ENCODE data around the gene HOXD8.

Gene HOXD8

DNA sequence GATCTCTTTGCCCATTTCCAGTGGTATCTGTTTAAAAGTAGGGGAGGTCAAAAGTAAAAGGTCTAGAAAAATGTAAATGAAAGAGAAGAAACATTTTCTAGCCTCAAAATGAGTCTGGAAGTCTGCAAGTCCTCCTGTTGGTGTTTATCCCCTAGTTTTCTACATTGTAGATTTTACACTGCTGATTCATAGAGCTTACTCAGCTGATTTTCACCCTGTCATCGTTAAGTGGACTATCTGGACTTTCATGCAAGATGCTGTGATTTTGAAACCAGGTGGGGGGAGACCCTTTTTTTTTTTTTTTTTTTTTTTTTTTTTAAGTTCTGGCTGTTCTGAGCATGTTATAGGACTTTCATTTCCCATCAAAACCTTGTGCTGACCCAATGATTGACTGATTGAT, 37.9 kb downstream of the HOXD8 start:
- Histone ChIP-seq H3K4me1 (peaks cover 13% of the 10 kb centered on the region), H3K27me3 (ENCODE audit: low read depth) (no peaks in the 10 kb centered on the region), H3K4me3 (no peak overlapping the region), H3K36me3 (replicated peaks) (no peaks in the 10 kb centered on the region), H3K9me3 (no peaks in the 10 kb centered on the region)
- DNase-seq (ENCODE audit: low spot score in 2 of 2) = no peak
- in situ Hi-C loops (cut with MboI; ENCODE audit: low sequenced_read_pairs) = no loop called here

DNA sequence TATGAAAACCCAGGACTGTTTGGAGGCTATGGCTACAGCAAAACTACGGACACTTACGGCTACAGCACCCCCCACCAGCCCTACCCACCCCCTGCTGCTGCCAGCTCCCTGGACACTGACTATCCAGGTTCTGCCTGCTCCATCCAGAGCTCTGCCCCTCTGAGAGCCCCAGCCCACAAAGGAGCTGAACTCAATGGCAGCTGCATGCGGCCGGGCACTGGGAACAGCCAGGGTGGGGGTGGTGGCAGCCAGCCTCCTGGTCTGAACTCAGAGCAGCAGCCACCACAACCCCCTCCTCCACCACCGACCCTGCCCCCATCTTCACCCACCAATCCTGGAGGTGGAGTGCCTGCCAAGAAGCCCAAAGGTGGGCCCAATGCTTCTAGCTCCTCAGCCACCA, 39.7 kb downstream of the HOXD8 start:
- in situ Hi-C loops (cut with MboI; ENCODE audit: low sequenced_read_pairs) = no loop called here
- Histone ChIP-seq H3K27me3 (ENCODE audit: low read depth) (no peaks in the 10 kb centered on the region), H3K4me1 (peaks cover 13% of the 10 kb centered on the region), H3K9me3 (no peaks in the 10 kb centered on the region), H3K36me3 (replicated peaks) (no peaks in the 10 kb centered on the region), H3K4me3 (no peak overlapping the region)
- DNase-seq (ENCODE audit: low spot score in 2 of 2) = no peak

DNA sequence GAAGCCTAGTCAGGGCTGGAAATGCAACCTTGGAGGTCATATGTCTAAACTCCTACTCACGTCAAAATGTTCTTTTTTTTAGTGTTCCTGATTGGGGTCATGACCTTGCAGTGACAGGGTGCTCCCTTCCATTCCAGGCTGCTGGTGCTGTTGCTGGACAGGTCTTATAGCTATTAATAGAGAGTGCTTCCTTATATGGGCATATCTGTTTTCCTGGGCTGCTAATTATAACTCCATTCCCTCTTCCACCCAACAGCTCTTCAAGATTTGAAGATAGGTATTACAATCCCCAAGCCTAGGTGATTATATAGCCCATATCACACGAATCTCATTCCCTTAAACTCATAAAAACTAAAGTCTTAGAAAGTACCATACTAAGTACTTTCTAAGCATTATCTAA, 40.2 kb downstream of the HOXD8 start:
- H3K9me3 ChIP-seq = no peaks in the 10 kb centered on the region
- H3K27me3 ChIP-seq (ENCODE audit: low read depth) = no peaks in the 10 kb centered on the region
- H3K36me3 ChIP-seq (replicated peaks) = no peaks in the 10 kb centered on the region
- no peak for DNase-seq (ENCODE audit: low spot score in 2 of 2)
- no peak overlapping the region for H3K4me3 ChIP-seq
- in situ Hi-C loops (cut with MboI; ENCODE audit: low sequenced_read_pairs) = no loop called here
- H3K4me1 ChIP-seq = peaks cover 9% of the 10 kb centered on the region

DNA sequence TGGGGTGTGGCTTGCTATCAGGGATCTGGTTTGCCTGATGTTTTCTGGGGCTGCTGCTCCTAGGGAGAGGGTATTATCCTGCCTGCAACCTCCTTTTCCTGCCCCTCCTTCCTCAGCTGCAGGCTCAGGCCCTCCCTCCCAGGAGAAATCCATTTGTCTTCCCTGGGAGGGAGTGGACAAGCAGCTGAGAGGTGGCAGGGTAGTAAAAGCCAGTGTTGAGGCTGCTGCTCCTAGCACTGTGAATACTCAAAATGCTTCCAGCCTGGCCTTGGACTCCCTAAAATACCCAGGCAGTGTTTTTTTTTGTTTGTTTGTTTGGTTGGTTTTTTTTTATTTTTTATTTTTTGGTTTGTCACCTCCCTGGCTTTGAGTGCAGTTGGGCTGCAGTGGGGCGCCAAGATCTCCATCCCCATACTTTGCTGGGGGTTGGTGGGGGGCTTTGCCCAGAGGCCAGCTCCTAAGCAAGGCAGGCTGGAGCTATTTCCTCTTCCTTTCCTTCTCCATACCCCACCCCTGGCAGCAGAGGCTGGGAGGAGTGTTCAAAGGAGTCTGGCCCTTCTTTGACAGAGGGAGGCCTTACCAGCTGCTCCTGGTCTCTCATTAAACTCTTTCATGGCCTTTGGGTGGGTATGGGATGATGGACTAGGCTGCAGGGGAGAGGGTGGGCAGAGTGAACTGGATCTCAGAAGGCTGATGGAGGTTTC, 41.2 kb downstream of the HOXD8 start:
- H3K27me3 ChIP-seq (ENCODE audit: low read depth) = no peaks in the 10 kb centered on the region
- H3K4me1 ChIP-seq = no peaks in the 10 kb centered on the region; the same call in 1 of the 2 replicates
- no peaks in the 10 kb centered on the region for H3K9me3 ChIP-seq
- H3K36me3 ChIP-seq (replicated peaks) = no peaks in the 10 kb centered on the region
- in situ Hi-C loops (cut with MboI; ENCODE audit: low sequenced_read_pairs) = no loop called here
- DNase-seq (ENCODE audit: low spot score in 2 of 2) = no peak
- H3K4me3 ChIP-seq = no peak overlapping the region

DNA sequence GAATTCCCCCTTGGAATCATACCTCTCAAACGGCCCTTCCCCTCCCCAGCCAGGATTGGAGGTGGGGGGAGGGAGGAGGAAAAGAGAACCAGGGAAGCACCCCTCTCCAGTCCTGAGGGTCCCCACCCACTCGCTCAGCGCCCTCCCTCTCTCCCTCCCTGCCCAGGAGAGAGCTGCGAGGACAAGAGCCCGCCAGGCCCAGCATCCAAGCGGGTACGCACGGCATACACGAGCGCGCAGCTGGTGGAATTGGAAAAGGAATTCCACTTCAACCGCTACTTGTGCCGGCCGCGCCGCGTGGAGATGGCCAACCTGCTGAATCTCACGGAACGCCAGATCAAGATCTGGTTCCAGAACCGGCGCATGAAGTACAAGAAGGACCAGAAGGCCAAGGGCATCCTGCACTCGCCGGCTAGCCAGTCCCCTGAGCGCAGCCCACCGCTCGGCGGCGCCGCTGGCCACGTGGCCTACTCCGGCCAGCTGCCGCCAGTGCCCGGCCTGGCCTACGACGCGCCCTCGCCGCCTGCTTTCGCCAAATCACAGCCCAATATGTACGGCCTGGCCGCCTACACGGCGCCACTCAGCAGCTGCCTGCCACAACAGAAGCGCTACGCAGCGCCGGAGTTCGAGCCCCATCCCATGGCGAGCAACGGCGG, 42.0 kb downstream of the HOXD8 start:
- Histone ChIP-seq H3K36me3 (replicated peaks) (no peaks in the 10 kb centered on the region), H3K4me1 (0 out of 2 replicates have a peak, but pooled peaks cover 2% of the 10 kb centered on the region), H3K27me3 (ENCODE audit: low read depth) (no peaks in the 10 kb centered on the region), H3K4me3 (no peak overlapping the region), H3K9me3 (no peaks in the 10 kb centered on the region)
- DNase-seq (ENCODE audit: low spot score in 2 of 2) = no peak
- in situ Hi-C loops (cut with MboI; ENCODE audit: low sequenced_read_pairs) = no loop called here

DNA sequence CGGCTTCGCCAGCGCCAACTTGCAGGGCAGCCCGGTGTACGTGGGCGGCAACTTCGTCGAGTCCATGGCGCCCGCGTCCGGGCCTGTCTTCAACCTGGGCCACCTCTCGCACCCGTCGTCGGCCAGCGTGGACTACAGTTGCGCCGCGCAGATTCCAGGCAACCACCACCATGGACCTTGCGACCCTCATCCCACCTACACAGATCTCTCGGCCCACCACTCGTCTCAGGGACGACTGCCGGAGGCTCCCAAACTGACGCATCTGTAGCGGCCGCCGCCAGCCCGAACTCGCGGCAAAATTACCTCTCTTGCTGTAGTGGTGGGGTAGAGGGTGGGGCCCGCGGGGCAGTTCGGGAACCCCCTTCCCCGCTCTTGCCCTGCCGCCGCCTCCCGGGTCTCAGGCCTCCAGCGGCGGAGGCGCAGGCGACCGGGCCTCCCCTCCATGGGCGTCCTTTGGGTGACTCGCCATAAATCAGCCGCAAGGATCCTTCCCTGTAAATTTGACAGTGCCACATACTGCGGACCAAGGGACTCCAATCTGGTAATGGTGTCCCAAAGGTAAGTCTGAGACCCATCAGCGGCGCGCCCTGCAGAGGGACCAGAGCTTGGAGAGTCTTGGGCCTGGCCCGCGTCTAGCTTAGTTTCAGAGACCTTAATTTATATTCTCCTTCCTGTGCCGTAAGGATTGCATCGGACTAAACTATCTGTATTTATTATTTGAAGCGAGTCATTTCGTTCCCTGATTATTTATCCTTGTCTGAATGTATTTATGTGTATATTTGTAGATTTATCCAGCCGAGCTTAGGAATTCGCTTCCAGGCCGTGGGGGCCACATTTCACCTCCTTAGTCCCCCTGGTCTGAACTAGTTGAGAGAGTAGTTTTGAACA, 42.7 kb downstream of the HOXD8 start:
- Histone ChIP-seq H3K27me3 (ENCODE audit: low read depth) (no peaks in the 10 kb centered on the region), H3K36me3 (replicated peaks) (no peaks in the 10 kb centered on the region), H3K4me1 (0 out of 2 replicates have a peak, but pooled peaks cover 2% of the 10 kb centered on the region), H3K9me3 (no peaks in the 10 kb centered on the region), H3K4me3 (no peak overlapping the region)
- no peak for DNase-seq (ENCODE audit: low spot score in 2 of 2)
- in situ Hi-C loops (cut with MboI; ENCODE audit: low sequenced_read_pairs) = no loop called here

DNA sequence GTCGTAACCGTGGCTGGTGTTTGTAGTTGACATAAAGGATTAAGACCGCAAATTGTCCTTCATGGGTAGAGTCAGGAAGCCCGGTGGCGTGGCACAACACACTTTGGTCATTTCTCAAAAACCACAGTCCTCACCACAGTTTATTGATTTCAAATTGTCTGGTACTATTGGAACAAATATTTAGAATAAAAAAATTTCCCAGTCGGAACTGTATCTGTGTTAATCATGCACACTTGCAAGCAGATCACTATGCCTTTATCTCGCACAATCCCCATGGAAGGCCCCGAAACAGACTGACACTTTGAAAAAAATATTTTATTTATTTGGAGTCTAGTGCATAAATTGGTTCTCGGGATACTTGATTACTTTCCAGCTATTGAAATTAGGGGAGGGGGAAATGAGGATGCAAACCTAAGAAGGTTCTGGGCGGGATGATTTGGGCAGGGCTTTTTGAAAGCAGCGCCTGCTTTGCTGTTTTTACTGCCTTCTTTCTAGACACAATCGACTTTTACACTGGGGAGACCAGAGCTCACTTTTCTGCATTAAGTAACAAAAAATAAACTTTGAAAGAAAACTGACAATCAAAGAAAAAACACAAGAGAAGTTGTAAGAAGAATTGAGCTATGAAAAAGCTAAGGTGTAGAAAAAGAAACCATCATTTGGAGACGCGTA, 43.5 kb downstream of the HOXD8 start:
- no peak for DNase-seq (ENCODE audit: low spot score in 2 of 2)
- in situ Hi-C loops (cut with MboI; ENCODE audit: low sequenced_read_pairs) = no loop called here
- Histone ChIP-seq H3K9me3 (no peaks in the 10 kb centered on the region), H3K36me3 (replicated peaks) (no peaks in the 10 kb centered on the region), H3K27me3 (ENCODE audit: low read depth) (no peaks in the 10 kb centered on the region), H3K4me1 (peaks cover 6% of the 10 kb centered on the region), H3K4me3 (no peak overlapping the region)

DNA sequence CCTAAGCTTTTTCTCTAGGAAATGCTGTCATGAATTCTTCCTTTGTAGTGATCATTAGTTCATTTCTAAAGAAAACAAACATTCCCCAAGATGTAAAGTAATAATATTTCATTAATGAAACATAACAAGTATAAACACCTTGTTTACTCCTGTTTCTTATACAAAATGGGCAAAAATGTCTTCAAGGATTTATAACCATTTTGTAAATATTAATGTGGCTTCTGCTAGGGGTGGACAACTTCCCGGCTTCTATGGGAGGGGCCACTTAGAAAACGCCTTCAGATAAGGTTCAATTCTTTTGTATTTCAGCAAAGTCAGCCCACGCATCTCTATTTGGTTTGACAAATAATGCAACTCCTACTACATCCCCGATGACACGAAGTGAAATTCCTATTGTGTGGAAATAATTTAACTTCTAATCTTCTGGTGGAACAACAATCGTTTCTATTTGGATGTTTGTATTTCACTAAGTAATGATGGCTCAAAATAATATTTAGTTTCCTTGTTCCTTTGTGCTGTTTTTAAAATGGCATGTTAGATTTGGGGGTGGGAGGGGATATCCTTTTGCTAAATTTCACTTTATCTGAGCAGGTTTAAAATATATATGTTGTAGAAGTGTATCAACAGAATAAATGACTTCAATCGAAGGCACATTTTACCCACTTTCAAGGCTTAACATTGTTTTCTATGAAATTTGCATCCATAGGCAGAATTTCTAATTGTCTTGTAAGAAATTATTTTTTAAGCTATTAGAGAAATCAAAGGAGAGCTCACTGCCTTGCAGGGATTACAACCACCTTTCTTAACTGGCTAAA, 44.3 kb downstream of the HOXD8 start:
- Histone ChIP-seq H3K9me3 (no peaks in the 10 kb centered on the region), H3K4me1 (peaks cover 11% of the 10 kb centered on the region), H3K27me3 (ENCODE audit: low read depth) (peaks cover 1% of the 10 kb centered on the region; the same call in 1 of the 2 replicates), H3K36me3 (replicated peaks) (no peaks in the 10 kb centered on the region), H3K4me3 (no peak overlapping the region)
- in situ Hi-C loops (cut with MboI; ENCODE audit: low sequenced_read_pairs) = no loop called here
- DNase-seq (ENCODE audit: low spot score in 2 of 2) = no peak

DNA sequence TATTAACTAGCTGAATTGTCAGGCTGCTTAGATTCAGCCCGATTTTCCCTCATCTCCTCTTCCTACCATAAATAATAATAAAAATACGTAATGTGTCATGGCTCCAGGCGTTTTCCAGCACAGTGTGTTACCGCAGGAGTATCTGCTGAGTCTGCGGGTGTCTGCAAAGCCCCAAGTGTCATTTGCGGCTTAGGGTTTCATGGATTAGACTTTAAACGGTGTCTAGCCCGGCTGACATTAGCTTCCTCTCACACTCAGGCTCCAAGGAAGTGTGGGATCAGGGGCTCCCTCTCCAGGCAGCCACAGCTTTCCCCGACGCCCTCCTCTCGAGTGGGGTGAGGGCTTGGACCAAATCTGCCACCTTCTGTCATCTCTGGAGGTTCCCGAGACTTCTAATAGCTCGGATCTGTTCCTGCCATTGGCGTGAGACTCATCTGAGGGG, 44.9 kb downstream of the HOXD8 start:
- H3K4me1 ChIP-seq = peaks cover 13% of the 10 kb centered on the region
- H3K36me3 ChIP-seq (replicated peaks) = no peaks in the 10 kb centered on the region
- DNase-seq (ENCODE audit: low spot score in 2 of 2) = no peak
- in situ Hi-C loops (cut with MboI; ENCODE audit: low sequenced_read_pairs) = no loop called here
- H3K27me3 ChIP-seq (ENCODE audit: low read depth) = peaks cover 6% of the 10 kb centered on the region; the same call in 1 of the 2 replicates
- H3K4me3 ChIP-seq = no peak overlapping the region
- H3K9me3 ChIP-seq = no peaks in the 10 kb centered on the region

DNA sequence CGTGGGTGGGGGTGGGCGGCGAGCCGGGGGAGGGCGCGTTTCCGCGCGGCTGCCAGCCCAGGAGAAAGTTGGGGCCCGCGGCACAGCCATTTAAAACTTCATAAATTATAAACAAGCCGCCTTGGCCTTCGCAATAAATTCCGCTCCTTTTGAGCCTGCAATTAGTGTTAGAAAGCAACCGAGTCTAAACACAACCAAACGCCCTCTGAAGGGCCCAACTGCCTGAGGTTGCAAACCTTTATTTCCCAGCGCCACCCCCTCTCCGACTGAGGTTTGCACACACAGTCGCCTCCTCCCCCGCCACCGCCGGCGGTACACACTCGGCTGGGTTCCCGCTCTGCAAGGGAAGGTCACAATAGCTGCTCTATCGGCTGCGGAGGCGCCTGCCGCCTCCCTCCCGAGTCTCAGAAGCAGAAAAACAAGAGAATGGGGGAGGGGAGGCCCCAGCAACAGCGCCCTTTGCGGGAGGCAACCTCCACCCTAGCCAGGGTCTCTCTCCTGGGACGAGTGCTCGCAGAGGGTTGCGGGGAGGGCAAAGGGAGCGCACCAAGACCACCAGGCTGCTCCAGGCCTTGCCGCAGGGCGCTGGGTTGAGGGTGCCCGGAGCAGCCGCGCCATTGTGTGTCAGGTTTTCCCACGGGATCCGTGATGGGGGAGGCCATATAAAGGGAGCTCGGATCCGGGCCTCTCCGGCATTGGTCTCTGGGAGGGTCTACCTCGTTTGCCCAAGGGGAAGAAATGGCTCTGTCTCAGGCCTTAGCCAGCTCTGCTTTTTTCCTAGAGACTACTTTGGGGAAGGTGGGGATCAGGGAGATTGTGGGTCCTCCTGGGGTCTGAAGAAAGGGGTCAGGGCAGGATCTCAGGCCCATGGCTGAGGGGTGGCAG, 45.6 kb downstream of the HOXD8 start:
- H3K4me1 ChIP-seq = peaks cover 13% of the 10 kb centered on the region
- DNase-seq (ENCODE audit: low spot score in 2 of 2) = peak in 1 of 2 experiments; percentile 32
- H3K4me3 ChIP-seq = no peak overlapping the region
- no peaks in the 10 kb centered on the region for H3K9me3 ChIP-seq
- peaks cover 12% of the 10 kb centered on the region for H3K27me3 ChIP-seq (ENCODE audit: low read depth)
- H3K36me3 ChIP-seq (replicated peaks) = no peaks in the 10 kb centered on the region
- in situ Hi-C loops (cut with MboI; ENCODE audit: low sequenced_read_pairs) = no loop called here

DNA sequence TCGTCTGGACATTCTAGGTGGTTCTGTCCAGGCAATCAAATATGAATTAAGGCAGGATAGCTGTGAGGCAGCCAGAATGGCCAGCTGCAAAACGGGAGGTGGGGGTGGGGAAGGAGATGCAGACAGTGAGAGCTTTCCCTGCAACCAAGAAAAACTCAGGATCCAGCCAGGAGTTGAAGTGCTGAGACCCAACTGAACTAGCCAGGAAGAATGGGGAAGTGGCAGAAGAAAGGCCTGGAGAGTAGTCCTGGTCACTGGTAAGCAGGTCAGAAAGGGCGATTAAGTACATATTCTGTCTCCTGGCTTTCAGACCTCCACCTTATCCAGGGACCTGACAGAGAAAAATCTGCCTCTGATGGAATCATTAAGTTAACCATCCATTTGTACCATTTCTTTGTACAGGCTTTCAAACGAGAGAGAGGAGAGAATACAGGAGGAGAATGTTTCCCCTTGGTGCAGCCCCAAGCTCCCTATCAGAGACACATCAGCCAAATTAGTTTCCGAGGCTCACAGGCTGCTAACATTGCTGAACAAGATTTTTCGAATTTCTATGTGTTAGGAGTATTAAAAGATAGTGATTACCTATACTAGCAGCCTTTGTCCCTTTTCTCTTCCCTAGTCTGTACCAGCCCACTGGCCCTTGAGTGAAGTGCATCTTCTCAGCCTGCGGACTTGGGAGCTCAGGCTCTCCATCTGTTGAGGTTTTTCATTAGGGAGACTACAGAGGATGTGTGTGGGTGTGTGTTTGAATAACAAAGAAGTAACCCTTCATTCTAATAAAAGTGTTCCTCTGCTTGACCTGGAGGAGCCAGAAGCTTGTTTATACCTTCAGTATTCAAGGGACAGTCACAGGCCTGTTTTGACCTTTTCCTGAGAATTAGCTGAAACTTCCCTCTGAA, 46.5 kb downstream of the HOXD8 start:
- H3K4me1 ChIP-seq = peaks cover 13% of the 10 kb centered on the region
- peaks cover 19% of the 10 kb centered on the region for H3K27me3 ChIP-seq (ENCODE audit: low read depth)
- DNase-seq (ENCODE audit: low spot score in 2 of 2) = no peak
- no peaks in the 10 kb centered on the region for H3K36me3 ChIP-seq (replicated peaks)
- H3K9me3 ChIP-seq = no peaks in the 10 kb centered on the region
- H3K4me3 ChIP-seq = no peak overlapping the region
- in situ Hi-C loops (cut with MboI; ENCODE audit: low sequenced_read_pairs) = no loop called here
